GM19324 (cell line): Measurements from ENCODE around the gene ELL3.

ENCODE experiments used
- ATAC-seq: cut with Tn5 transposase; IDR thresholded peaks from one replicate; pipeline ENCODE4 v1.9.1; 2021; ENCODE audit warnings: mild to moderate bottlenecking, moderate library complexity; ENCODE audit not compliant: unreplicated experiment, low FRiP score

Gene ELL3

DNA sequence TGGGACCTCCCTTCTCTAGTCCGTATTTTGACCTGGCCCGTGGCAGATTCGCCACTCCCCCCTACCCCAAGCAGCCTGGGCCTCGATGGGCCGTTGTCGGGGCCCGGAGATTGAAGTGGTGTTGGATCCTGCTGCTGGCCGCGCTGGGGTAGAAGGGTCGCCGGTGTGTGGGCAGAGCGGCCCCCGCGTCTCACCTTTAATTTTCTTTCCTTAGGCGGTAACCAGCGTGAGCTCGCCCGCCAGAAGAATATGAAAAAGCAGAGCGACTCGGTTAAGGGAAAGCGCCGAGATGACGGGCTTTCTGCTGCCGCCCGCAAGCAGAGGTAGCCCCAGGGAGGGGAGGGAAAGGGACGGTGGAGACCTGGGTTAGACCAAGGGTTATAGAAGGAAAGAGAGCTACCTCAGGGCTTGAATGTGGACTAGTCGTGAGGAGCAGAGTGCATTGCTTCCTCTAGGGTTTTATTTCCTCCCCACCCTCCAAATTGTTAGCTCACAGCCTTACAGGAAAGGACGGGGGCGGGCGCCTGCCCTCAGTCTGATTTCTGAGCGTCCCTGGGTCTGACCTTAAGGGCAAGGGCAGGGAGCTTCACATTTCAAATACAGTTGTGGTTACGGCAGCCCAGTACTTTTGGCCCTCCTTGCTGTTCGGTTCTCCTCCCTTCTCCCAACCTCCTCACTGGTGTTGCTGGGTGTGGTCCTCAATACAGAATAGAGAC lies 16.2 kb upstream of the ELL3 start:
- peak; percentile 23 for ATAC-seq

DNA sequence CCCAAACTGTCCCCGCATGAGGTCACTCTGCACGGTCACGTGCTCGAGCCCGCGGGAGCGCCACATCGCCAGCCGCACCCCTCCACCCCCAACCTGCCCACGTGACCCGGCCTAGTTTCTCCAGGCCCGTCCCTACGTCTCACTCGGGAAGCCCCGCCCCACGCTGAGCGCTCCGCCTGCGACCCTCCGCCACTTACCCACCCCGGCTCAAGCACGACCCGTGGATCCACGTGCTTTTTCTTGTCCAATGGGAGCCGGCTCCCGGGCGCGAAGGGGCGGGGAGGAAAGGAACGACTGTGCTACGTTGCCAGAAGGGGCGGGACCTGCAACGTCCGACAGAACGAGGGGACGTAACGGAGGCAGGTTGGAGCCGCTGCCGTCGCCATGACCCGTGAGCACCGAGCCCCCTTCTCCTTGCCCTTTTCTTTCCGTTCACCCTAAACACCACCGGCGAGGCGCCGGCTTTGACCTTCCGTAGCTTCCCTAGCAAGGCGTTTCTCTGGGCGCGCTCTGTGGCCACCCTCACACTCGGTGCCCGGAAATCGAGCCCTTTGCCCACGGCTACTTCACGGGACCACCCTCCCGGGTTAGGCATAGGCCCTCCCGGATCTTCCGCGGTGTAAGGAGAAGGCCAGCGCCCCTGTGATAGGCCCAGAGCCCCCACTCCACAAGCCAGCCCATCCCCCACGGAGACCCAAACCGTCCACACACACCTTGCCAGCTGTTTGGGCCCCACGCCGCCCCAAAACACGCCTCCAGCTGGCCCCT lies 15.4 kb upstream of the ELL3 start, which contains the start of gene SERF2:
SERF2 (plus strand) TSS at position 328 of the 768 bp plus-strand sequence; CDS start at position 385, 57 bp downstream.
- peak; percentile 93 for ATAC-seq

DNA sequence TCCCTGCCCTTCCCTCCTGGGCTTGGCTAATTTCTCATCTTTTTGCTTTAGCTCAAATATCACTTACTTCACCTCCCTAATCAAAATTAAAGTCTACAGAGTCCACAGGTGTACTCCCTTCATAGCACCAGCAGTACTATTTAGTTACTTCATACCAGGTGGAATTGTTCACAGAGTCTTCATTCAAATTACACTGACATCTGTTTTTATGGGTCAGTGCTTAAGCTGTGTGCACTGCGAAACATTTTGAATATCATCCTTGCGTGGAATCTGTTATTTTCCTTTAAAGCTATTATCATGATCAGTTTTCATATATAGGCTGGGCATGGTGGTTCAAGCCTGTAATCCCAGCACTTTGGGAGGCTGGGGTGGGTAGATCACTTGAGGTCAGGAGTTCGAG lies 12.6 kb upstream of the ELL3 start:
- no peak for ATAC-seq

DNA sequence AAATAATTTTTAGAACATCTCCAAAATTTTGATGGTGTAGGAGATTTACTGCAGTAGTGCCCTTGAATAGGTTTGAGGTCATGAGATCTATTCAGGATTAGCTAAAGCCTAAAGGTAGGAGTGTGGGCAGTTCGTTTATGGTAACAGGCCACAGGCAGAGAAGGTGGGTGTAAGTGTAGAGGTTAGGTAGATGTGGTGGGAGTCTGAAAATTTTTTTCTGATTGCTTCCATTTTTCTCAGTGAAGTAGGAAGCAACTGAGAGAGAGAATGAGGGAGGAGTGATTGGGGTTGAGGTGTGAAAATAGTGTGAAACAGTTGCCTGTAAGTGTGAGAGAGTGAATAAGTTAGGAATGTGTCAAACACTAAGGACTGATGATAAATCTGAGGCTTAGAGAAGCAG lies 2.2 kb upstream of the ELL3 start:
- ATAC-seq = no peak

DNA sequence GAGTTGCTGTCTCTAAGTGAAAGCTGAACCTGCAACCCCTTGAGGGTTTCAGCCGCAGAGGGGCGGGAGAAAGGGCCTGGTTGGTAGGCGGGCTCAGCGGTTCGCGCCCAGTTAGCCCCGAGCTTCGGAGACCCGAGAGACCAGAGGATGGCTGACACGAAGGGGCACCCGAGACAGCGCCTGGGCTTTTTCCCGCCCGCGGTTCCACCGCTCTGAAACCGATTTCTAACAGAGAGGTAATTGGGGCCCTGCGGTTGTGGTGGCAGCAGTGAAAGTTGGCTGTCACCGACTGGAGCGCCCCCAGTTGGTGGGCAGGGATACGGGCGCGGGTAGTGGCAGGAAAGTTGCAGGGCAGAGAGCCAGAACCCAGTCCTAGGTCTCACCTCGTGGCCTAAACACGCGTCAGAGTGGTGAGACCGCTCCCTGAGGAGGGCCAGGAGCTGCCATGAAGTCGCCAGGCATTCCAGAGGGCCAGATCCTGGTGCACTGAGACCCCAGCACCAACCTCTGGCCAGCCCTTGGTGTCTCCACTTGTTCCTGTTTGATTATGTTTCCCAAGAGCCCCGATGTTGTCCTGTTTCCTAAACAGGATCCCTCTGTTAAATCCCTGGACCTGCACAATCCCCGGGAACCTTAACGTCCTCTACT lies 625 bp upstream of the ELL3 start:
- ATAC-seq = peak; percentile 42

DNA sequence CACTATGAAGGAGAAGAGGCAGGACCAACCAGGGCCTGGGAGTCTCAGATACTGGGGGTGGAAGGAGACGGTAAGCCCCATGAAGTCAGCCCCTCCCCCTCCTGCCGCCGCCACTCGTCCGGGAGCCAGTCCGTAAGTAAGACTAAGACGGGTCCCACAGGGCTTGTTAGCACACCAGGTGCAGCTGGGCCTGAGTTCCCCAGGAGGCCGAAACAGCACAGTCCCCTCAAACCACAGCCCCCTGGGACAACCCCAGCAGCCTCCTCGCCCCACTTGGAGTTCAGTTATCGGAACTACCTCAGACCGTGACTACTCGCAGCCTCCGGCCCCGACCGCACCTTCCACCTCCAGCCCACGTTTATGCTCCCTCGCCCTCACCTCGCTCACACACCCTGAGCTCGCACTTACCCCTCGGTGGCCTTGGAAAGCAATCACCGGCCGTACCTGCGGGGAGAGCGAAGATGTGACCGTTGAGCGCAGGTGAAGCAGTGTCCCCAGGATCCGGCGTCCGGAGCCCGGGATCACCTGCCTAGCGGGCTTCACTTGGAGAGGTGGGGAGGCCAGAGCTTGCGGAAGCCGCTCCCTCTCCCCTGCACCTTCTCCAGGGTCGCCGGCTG lies 557 bp downstream of the ELL3 start:
- ATAC-seq = peak; percentile 54

DNA sequence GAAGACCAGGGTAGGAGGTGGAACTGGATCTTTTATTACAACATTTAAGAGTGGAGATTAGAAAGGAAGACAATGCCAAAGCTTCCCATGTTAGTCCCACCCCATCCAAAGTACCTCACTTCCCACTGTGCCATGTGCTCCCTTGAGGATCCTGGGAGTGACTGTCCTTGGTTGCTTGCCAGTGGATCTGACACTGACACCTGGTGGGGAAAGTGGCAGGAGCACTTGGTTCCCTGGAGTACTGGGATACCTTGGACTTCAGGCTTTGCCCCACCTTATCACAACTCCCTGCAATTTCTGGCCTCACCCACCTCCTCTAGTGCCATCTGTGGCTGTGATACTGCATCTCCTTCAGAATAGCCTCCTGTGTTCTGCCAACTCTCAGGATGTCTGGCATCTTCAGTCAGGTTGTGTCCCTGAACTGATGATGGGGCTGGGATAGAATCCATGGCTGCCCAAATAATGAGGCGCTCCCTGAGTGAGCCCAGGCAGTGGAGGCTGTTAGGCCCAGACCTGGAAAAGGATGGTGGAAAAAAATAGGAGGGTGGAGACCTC lies 1.3 kb downstream of the ELL3 start:
- no peak for ATAC-seq

DNA sequence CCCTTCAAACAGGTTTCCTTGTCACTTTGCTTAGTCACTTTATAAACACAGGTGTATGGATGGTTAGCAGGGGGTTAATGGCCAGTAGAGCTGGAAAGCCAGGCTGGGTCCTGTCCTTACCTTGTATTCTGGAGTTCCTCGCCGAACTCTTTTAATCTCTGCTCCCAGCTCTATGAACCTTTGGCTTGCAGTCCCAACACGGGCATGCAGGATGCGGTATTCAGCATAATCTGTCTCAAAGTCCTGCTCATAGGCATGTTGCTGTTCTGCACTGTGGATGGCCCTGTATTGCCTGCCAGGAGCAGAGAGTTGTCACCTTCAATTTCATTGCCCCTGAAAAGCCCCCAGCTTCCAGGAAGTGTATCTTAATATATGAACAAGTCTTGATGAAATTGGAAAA lies 2.7 kb downstream of the ELL3 start:
- ATAC-seq = no peak

DNA sequence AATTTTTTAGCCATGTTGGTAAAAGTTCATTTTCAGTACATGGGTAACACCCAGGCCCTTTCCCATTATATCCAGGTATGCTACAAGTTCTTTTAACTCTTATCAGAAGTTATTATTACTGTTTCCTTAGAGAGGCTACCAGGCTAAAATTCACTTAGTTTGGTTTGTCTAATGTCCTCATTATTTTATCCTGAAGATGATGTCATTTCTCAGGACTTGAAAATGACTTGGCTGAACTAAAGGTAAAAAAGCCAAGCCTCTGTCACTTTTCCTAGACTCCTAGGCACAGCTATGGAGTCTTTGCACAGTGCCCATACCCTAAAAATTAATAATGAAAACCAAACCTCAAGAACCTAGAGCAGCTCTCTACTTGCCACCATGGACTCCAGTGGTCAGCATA lies 4.1 kb downstream of the ELL3 start:
- no peak for ATAC-seq

DNA sequence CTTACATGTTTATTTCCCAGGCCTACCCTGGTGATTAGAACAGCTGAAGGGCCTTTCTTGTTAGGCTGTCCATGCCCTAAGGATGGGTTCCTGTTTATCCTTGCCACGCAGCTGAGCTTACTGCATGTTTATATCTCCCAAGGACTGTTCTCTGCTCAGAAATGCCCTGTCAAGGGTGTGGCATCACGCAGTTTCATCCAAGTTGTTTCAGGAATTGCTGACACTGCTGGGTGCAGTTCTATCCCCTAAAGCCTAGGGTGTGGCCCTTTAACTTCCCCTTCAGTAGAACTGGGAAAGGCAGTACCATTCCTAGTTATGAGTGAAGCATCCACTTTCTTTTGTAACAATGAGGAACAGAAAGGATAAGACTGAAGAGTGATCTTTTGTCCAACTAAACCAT lies 5.0 kb downstream of the ELL3 start:
- no peak for ATAC-seq

DNA sequence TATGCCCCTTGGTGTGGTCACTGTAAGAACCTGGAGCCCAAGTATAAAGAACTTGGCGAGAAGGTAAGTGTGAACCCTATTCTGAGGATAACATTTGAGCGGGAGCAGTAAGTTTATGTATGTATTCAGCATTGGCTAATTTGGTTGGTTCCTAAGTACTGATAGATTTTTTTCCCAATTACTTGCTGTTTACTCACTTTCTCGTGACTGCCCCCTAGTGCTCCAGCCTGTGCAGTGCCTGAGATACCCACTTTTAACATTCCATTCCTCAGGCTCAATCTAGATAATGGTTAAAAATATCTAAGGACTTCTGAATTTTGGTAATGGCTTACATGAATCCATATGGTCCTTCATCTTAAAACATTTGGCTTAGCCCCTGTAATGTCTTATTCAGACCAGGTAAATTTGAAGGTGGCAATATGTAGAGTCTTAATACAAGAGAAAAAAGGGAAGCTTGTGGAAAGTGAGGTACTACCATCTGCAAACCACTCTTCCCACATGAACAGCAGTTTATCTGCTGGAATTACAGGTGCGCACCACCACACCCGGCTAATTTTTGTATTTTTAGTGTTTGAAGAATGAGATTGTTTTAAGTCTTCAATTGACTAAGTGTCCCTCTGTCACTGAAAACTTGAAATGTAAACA lies 7.1 kb downstream of the ELL3 start:
- no peak for ATAC-seq

DNA sequence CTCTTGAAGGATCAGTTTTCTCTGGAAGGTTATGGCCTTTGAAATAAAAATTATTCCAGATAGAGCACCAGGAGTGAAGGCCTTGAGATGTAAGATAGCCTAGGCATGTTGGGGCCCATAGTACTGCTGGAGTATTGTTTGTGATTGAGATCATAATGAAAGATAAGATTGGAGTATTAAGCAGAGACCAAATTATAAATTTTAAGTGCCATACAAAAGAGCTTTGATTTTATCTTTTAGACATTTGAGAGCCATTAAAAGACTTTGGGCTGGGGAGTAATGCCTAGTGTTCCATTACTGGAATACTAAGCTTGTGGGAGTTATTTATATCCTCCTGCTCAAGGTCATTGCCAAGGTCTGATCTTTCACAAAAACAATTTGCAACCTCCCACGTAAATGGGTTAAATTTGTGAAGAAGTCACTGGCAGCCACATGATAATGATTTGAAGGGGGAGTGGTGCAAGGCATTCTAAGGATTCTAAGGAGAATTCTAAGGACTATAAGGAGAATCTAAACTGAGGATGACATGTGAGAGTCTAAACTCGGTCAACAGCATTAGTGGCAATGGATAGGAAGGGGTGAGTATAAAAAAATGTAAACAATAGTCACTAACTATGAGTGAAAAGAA lies 12.8 kb downstream of the ELL3 start:
- no peak for ATAC-seq

DNA sequence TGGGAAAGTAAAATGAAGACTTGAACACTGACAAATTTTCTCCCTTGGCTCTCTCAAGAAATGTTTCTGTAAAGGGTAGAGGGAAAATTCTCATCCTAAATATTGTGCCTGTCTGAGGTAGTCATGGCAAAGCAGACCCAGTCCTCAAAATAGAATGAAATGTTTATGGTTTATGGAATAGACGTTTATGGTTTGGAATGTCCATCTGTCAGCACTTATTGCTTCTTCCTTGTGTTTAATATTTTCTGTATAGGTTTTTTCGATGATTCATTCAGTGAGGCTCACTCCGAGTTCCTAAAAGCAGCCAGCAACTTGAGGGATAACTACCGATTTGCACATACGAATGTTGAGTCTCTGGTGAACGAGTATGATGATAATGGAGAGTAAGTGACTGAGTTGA lies 13.9 kb downstream of the ELL3 start:
- ATAC-seq = no peak

DNA sequence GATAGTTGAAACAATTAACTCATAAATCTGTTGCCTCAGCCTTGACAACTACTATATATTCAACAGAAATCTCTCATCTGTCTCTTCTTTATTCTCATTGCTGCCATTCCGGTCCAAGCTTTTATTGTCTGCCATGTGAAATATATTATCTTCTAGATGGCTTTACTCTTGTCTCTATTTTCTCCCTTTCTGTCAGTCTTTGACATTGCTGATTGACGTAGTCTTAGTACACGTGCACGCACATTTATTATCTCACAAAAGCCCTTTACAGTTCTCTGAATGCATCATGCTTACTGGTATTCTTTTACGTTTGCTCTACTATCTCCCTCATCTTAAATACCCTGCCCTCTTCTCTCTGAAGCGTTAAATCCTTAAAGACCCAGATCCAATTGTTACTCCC lies 24.9 kb downstream of the ELL3 start:
- no peak for ATAC-seq

DNA sequence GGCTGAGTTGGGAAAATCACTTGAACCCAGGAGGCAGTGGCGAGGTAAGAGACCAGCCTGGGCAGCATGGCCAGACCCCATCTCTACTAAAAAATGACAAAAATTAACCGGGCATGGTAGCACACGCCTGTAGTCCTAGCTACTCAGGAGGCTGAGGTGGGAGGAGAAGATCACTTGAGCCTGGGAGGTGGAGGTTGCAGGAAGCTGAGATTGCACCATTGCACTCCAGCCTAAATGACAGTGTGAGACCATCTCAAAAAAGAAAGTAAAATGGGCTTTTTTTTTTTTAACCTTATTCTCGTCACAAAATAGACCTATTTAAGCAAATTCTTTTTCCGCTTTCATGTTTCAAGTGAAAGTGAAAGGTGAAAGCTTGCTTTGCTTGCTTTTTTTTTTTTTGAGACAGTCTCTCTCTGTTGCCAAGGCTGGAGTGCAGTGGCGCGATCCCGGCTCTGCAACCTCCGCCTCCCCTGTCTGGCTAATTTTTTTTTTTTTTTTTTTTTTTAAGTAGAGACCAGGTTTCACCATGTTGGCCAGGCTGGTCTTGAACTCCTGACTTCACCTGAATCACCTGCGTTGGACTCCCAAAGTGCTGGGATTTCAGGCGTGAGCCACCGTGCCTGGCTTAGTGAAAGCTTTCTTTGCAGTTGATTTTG lies 26.9 kb downstream of the ELL3 start:
- ATAC-seq = peak; percentile 43

DNA sequence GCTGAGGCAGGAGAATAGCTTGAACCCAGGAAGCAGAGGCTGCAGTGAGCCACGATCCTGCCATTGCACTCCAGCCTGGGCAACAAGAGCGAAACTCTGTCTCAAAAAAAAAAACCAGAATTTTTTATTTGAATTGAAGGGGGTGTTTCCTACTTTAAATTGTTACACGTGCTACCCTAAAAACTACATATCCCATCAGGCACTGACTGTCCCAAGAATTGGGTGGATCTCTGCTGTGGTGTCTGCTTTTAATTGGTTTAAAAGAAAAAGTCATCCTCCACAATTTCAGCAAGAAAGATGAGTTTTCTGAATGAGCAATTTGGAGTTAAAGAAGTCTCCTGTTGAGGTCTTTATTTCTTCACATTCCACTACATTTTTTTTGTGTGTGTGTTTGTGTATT lies 28.4 kb downstream of the ELL3 start:
- no peak for ATAC-seq

DNA sequence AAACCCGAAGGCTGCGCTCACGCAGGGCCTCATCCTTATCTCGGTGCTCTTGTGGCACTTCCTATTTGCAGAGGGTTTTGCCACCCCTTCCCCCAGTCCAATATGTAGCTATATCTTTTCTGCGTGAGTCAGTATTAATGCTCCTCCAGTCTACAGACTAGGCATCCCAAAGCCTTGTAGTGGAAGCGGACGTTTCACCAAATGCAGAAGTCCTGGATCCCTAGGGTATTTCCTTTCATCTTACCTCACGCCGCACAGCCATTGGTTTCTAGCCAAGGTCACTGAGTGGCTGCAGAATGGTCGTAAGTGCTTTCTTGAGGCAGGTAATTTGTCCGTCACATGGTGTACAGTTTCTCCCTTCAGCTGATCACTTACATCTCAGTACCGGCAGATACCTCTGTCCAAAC lies 29.9 kb downstream of the ELL3 start:
- ATAC-seq = peak; percentile 21

DNA sequence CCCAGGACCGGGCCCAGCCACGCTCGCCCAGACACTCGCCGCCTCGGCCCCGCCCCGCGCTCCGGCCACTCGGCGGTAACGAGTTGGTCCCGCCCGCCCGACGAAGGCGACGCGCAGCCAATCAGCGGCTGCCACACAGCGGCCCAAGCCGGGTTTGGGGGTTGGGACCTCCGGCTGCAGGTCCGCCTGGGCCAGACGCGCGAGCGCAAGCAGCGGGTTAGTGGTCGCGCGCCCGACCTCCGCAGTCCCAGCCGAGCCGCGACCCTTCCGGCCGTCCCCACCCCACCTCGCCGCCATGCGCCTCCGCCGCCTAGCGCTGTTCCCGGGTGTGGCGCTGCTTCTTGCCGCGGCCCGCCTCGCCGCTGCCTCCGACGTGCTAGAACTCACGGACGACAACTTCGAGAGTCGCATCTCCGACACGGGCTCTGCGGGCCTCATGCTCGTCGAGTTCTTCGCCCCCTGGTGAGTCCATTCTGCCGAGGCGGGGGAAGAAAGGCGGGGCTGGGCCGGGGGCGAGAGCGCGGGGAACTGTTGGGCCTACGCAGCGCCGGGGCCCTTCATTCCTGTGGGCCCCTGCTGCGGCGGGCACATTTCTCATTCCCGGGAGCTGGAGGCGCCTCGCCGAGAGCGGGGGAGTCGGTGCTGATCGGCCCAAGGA lies 30.4 kb downstream of the ELL3 start, which contains the start of gene PDIA3:
PDIA3 (plus strand) TSS at position 194 of the 658 bp plus-strand sequence; CDS start at position 296, 102 bp downstream.
- ATAC-seq = peak; percentile 83

DNA sequence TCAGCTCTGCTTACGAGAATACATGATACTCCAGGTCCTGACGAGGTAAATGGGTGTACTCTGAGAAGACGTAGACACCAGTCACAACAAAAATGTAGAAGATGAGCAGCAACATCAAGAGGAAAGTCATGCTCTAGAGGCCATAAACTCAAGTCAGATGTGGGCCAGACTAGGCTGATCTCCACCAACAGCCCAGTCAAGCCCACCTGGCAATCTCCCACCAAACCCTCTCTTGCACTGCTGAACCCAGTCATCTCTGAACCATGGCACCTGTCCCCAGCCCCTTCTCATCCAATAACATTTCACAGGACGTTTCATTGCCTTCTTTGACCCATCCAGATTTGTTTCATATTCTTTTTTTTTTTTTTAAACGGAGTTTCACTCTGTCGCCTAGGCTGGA lies 41.4 kb downstream of the ELL3 start:
- peak; percentile 43 for ATAC-seq
